GM15510 (cell line): ENCODE measurements around the gene RIN3.

Experiments
- POLR2A ChIP-seq: IDR thresholded peaks from 3 replicates; pipeline ENCODE4 v1.6.1; 2011; ENCODE audit warnings: borderline replicate concordance; ENCODE audit not compliant: insufficient read length; ENCODE audit errors: extremely low read depth

RIN3 gene

GRCh38 chr14:92551044-92551841 is 37.7 kb downstream of the RIN3 start:
- TF ChIP-seq POLR2A: no peak

- TF ChIP-seq POLR2A: no peak
Measured at GRCh38 chr14:92552066-92552465, 38.5 kb downstream of the RIN3 start.

- TF ChIP-seq POLR2A: no peak
Measured at GRCh38 chr14:92553438-92553837, 39.9 kb downstream of the RIN3 start.

GRCh38 chr14:92555465-92556111 is 42.0 kb downstream of the RIN3 start:
- TF ChIP-seq POLR2A: no peak

- TF ChIP-seq POLR2A: no peak
Measured at GRCh38 chr14:92556255-92556741, 42.7 kb downstream of the RIN3 start.

- no peak for TF ChIP-seq POLR2A
Measured at GRCh38 chr14:92556863-92557543, 43.4 kb downstream of the RIN3 start.

- no peak for TF ChIP-seq POLR2A
Measured at GRCh38 chr14:92557544-92557912, 43.9 kb downstream of the RIN3 start.

- no peak for TF ChIP-seq POLR2A
Measured at GRCh38 chr14:92558319-92558718, 44.7 kb downstream of the RIN3 start.

GRCh38 chr14:92559486-92559885 is 45.9 kb downstream of the RIN3 start:
- TF ChIP-seq POLR2A: no peak

- TF ChIP-seq POLR2A: no peak
Measured at GRCh38 chr14:92560106-92560865, 46.7 kb downstream of the RIN3 start.

- TF ChIP-seq POLR2A: no peak
Measured at GRCh38 chr14:92561906-92562479, 48.4 kb downstream of the RIN3 start.

GRCh38 chr14:92563359-92563758 is 49.8 kb downstream of the RIN3 start:
- no peak for TF ChIP-seq POLR2A

- no peak for TF ChIP-seq POLR2A
Measured at GRCh38 chr14:92563765-92564285, 50.2 kb downstream of the RIN3 start.

- no peak for TF ChIP-seq POLR2A
Measured at GRCh38 chr14:92564344-92565039, 50.9 kb downstream of the RIN3 start.

- TF ChIP-seq POLR2A: no peak
Measured at GRCh38 chr14:92565040-92565717, 51.6 kb downstream of the RIN3 start.
